ENCODE data around the gene DUSP10. TPM values are rescaled to one million over a fixed set of nuclear protein-coding genes. Genes with fewer than 3 reads are reported as not detected.
A peak's percentile ranks its signal among the peaks of the same experiment; 100 is the strongest.

Gene DUSP10
- total RNA-seq, 2 experiments from 2014 or later = 10.8 to 12.9 TPM

- Mint-ChIP-seq H3K4me1 (ENCODE audit: low read depth) (peaks cover 59% of the 10 kb centered on the region), H3K4me3 (peak overlapping the region; percentile 2), H3K27ac (peak overlapping the region; percentile 61), H3K27me3 (no peaks in the 10 kb centered on the region), H3K36me3 (ENCODE audit: low read depth) (no peaks in the 10 kb centered on the region), H3K9me3 (no peaks in the 10 kb centered on the region)
- DNase-seq (peak; percentile 46), ATAC-seq (peak; percentile 69)
- no peak for TF ChIP-seq CTCF (IDR thresholded peaks at IDR 0.05)
- CTCF ChIA-PET = interaction anchor here (0.9 to 1.5 kb wide), 3 partner anchors 13 to 42 kb away, joined by 3 read pairs; partner anchors contain the start of gene DUSP10
- intact Hi-C loops (cut with micrococcal nuclease) = no loop called here
- POLR2A ChIA-PET = interaction anchor here (0.6 to 3.6 kb wide), 5 partner anchors 11 to 46 kb away, joined by 3 to 12 read pairs (median 3); partner anchors contain the start of gene DUSP10
Measured at GRCh38 chr1:221783437-221783836, 41.5 kb upstream of the DUSP10 start.

GRCh38 chr1:221782970-221783369 is 41.1 kb upstream of the DUSP10 start:
- no peak for TF ChIP-seq CTCF (IDR thresholded peaks at IDR 0.05)
- Mint-ChIP-seq H3K9me3 (no peaks in the 10 kb centered on the region), H3K27ac (peak overlapping the region; percentile 61), H3K4me3 (peak overlapping the region; percentile 2), H3K4me1 (ENCODE audit: low read depth) (peaks cover 63% of the 10 kb centered on the region), H3K27me3 (no peaks in the 10 kb centered on the region), H3K36me3 (ENCODE audit: low read depth) (no peaks in the 10 kb centered on the region)
- ATAC-seq (no peak), DNase-seq (no peak)
- POLR2A ChIA-PET = interaction anchor here (0.6 to 3.6 kb wide), 5 partner anchors 11 to 808 kb away, joined by 3 to 12 read pairs (median 4); no protein-coding TSS in a partner anchor
- intact Hi-C loops (cut with micrococcal nuclease) = no loop called here
- CTCF ChIA-PET = interaction anchor here (0.9 to 1.6 kb wide), 4 partner anchors 14 to 305 kb away, joined by 3 to 4 read pairs (median 3); partner anchors contain the start of gene DUSP10

- intact Hi-C loops (cut with micrococcal nuclease) = no loop called here
- TF ChIP-seq CTCF (IDR thresholded peaks at IDR 0.05) = no peak
- ChIA-PET POLR2A (interaction anchor here (0.9 to 3.6 kb wide), 3 partner anchors 12 to 808 kb away, joined by 3 to 12 read pairs (median 4); no protein-coding TSS in a partner anchor), CTCF (interaction anchor here (0.9 to 1.6 kb wide), 3 partner anchors 14 to 305 kb away, joined by 3 to 4 read pairs (median 3); partner anchors contain the start of gene DUSP10)
- H3K4me1 Mint-ChIP-seq (ENCODE audit: low read depth) = peaks cover 68% of the 10 kb centered on the region
- H3K27ac Mint-ChIP-seq = peak overlapping the region; percentile 61
- no peak overlapping the region for H3K4me3 Mint-ChIP-seq
- DNase-seq (no peak), ATAC-seq (no peak)
- no peaks in the 10 kb centered on the region for H3K9me3 Mint-ChIP-seq
- H3K27me3 Mint-ChIP-seq = no peaks in the 10 kb centered on the region
- no peaks in the 10 kb centered on the region for H3K36me3 Mint-ChIP-seq (ENCODE audit: low read depth)
Measured at GRCh38 chr1:221782477-221782876, 40.6 kb upstream of the DUSP10 start.

- intact Hi-C loops (cut with micrococcal nuclease) = no loop called here
- no peaks in the 10 kb centered on the region for H3K27me3 Mint-ChIP-seq
Measured at GRCh38 chr1:221781102-221781755, 39.3 kb upstream of the DUSP10 start.

More at GRCh38 chr1:221781102-221781755, 39.3 kb upstream of the DUSP10 start:
- H3K36me3 Mint-ChIP-seq (ENCODE audit: low read depth) = no peaks in the 10 kb centered on the region
- no peak for TF ChIP-seq CTCF (IDR thresholded peaks at IDR 0.05)
- ChIA-PET CTCF (interaction anchor here (1.6 kb wide), 1 partner anchor 303 kb away, joined by 4 read pairs; no protein-coding TSS in a partner anchor), POLR2A (interaction anchor here (1.1 to 3.6 kb wide), 2 partner anchors 13 to 40 kb away, joined by 4 to 12 read pairs; no protein-coding TSS in a partner anchor)
- no peak overlapping the region for H3K4me3 Mint-ChIP-seq
- peaks cover 79% of the 10 kb centered on the region for H3K4me1 Mint-ChIP-seq (ENCODE audit: low read depth)
- H3K9me3 Mint-ChIP-seq = no peaks in the 10 kb centered on the region
- ATAC-seq (no peak), DNase-seq (no peak)
- no peak overlapping the region for H3K27ac Mint-ChIP-seq
